Measurements from ENCODE around the gene CELA3B.
A peak's percentile ranks its signal among the peaks of the same experiment; 100 is the strongest.
"Not testable (repeated sequence)": the region's sequence is repeated elsewhere in the genome, so short reads cannot be mapped to it uniquely, and the experiment has no call there.

CELA3B gene

DNA sequence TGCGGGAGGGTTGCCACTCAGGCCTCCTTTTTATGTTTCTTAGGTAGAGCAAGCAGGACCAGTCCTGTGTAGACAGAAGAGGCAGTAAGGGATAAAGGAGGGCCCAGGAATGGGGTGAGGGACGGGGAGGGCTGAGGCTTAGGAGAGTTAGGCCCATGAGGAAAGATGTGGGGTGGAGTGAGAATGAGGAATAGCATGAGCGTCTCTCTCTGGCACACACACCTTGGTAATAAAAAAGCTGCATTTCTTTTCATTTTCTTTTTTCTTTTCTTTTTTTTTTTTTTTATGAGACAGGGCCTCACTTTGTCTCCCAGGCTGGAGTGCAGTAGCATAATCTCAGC, 32.1 kb upstream of the CELA3B start:
- no peak for DNase-seq

DNA sequence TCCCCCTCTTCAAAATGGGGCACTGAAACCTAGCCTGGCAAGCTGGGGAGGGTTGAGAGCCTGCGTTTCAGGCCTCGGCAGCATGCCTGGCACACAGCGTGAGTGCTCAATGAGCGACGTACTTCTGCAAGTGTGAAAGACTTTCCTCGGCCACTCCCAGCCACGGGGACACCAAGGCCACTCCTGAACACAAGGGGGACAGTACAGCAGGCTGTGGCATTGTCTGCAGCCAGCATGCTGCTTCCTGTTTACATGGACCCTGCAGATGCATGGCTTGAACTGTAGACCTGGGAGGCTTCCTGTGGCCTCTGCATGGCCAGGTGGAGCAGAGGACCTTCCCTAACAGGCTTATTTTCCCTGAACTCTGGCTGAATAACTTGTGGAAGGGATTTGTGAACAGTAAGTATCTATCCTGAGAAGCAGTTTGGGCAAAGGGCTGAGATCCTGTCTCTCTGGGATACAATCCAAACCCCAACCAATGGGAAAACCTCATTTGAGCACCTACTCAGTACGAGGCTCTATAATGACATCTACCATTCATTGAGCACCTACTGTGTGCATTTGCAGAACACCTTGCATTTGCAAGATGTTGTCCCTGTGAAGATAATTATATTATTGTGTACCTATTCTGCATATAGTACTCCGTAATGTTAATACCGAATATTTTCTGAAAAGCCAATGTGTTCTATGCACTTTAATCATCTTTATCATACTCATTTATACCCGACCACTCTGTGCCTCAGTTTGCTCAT, 29.8 kb upstream of the CELA3B start:
- no peak for DNase-seq

DNA sequence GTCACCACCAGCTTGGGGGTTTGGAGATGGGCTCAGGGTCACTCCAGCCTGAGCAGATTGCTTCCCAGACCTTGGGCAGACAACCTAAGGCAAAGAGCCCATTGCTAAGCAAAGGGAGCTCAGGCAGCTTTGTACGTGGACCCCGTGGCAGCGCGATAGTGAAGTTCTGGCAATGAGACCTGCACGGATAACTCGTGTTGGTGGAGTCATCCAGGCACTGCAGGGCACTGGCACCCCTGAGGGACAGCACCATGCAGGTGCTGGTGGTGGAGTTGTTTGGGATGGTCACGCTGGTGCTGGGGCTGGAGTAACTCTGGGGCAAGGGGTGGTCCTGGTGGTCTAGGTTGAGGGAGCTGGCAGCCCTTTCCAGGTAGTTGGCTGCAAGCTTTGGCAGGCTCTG, 26.1 kb upstream of the CELA3B start:
- no peak for DNase-seq

DNA sequence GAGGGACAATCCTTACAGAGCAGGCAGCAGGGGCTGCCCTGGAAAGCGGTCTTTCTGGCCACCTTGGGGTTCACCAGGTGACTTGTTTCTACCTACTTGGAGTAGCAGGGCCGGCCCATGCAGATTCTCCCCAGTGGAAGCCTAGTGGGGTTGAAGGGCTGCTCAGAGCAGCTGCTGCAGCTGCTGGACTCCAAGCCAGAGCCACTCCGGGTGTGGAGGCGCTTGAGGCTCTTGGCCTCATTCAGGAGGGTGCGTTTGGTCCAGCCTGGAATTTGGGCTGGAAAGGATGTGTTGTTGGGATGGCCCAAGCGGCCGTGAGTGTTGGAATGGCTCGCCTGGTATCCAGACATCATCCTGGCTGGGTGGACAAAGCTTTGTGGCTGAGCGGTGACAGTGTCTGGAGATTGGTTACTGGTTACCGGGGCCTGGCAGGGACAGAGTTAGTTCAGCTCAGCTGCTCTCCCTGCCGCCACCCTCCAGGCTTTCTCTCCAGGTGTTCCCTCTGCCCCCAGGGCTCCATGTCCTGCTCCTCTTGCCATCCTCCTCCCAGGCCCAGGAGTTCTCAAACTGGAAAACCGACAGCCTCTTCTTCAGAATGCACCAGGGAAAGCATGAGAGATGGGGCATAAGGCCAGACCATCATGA, 25.5 kb upstream of the CELA3B start:
- DNase-seq: no peak

DNA sequence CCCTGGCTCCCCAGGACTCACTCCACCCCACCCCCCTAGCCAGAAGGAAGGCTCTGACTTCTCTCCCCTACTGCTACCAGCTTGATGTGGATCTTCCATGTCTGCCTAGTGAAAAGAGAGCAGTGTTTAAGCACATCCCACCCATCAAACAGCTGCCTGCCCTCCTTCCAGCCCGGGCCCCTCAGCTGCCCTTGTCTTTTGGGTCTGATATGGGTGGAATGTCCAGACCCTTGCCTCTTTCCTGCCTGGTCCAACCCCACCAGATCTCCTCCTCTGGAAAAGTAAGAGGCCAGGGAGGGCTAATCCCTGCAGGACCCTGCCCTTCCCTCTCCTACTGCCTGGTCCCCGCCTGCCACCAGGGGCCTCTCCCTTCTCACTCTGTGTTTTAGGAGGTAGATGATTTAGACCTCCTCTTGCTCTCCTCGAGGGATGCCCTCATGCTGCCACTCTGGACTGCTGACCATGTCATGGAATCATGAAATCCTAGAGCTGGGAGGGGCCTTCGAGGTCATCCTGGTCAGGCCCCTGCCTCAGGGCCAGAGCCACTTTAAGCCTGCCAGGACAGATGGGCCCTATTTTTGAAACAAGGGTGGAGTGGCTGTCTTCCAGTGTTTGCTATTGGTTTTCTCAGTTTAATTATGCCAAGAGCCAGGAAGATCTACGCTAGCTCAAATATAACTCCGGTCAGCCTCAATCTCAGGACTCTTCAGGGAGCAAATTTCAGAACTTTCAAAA, 23.9 kb upstream of the CELA3B start:
- no peak for DNase-seq

DNA sequence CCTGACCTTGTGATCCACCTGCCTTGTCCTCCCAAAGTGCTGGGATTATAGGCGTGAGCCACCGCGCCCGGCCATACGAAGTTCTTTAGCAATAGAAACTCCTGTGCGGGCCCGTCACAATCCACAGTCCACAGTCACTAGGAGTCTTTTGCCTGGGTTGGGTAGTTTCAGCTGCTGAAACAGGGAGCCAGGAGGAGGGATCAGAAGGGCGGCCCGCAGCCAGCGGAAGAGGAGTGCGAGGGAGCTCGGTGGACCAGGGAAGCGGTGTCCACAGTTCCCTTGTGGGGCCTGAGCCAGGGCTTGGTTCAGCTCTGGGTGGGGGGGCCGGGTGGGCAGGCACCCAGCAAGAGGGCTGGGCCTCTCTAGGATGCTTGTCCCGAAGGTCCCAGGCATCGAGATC, 21.8 kb upstream of the CELA3B start:
- DNase-seq: no peak

DNA sequence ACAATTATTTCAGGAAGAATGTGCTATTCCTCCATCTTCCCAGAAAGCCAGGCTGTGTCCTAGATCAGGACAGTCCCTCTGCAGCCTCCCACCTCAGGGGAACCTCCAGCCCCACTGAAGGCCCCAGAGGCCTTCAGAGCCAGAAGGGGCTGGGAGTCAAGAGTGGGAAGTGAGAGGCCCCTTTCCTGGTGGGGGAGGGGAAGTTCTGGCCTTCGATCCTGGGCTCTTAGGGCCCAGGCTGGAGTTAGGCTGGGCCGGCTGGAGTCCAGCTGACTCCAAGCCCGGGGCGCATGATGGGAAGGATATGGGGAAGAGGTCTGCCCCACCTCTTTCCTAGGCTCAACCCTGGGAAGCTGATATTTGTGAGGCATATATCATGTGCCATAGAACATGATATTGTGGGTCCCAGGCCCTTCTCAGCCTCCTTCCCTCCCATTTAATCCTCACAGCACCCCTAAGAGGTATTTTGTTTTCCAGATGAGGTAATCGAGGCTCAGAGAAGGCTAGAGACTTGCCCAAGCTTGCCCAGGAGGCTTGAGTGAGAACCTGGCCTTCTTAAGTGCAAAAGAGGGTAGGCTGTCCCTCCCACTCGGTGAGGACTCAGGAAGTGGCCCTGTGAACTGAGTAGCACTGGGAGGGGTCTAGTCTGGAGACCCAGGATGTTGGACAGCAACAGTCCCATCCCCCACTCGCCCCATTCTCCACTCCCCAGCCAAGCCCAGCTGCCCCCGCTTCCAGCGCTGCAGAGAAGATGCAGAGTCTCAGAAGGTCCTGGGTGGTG, 21.1 kb upstream of the CELA3B start:
- DNase-seq: no peak

DNA sequence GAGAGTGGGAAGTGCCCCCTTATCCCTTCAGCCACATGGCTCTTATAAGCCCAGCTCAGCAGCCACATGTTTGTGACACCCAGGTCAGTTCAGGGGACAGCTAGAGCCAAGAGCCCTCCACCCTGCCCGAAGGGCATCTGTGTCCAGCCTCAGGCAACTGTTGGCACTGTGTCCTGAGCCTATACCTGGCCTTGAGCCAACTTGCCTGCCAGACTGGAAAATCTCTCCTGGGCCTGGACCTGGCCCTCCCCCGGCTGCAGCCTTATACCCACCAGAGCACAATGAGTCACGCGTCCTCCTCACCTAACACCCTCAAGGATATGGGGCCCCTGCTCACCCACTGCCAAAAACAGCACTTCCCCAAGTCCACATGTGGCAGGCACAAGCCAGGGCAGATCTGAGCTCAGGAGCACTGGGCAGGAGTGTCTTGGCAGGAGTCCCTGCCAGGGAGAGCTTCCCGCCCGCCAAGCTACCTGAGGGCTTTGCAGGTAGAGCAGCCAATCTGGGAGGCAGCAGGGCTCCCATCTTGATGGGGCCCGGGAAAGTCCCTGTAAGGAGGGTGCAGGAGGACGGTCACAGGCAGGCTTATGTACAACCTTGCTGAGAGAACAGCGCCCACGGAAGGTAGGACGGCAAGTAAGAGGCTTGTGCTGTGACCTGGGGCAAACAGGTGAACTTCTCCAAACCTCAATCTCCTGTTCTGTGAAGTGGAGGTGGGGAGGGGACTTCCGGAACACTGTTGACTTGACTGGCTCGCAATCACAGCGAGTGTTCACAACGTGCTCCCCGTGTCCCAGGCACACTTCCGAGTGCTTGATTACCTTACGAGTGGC, 19.9 kb upstream of the CELA3B start:
- DNase-seq: peak; percentile 76

DNA sequence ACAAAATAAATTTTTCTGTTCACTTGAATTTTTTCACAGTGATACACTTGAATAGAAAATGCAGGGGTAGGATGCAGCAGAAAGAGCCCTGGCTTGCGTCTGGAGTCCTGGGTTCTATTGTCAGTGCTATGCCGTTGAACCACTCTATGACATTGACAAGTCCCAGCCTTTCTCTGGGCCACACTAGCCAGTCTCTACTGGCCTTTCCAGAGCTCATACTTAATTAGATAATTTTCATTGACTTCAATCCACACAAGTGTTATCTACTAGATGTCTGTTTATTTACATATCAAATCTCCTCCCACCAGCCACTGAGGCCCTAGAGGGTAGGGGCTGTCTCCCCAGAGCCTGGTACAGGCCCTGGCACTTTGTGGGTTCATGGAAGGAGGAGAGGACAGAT, 15.5 kb upstream of the CELA3B start:
- no peak for DNase-seq

DNA sequence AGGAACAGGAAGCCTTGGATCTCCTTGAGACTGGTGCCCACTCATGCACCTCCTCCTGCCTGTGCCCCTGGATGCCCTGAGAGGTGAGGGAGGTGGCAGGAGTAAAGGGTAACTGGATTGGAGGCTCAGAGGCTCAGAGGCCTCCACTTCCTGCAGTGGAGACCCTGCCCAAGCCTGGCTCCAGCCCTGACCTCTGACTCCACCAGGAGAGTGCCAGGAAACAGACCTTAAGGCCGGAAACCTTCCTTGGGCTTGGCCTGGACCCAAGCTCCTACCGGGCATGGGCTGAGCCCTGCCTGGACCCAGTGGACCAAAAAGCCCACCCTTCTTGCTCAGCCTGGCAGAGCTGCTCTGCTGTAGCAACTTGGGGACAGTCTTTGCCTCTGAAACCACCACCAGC, 15.0 kb upstream of the CELA3B start:
- DNase-seq: no peak

DNA sequence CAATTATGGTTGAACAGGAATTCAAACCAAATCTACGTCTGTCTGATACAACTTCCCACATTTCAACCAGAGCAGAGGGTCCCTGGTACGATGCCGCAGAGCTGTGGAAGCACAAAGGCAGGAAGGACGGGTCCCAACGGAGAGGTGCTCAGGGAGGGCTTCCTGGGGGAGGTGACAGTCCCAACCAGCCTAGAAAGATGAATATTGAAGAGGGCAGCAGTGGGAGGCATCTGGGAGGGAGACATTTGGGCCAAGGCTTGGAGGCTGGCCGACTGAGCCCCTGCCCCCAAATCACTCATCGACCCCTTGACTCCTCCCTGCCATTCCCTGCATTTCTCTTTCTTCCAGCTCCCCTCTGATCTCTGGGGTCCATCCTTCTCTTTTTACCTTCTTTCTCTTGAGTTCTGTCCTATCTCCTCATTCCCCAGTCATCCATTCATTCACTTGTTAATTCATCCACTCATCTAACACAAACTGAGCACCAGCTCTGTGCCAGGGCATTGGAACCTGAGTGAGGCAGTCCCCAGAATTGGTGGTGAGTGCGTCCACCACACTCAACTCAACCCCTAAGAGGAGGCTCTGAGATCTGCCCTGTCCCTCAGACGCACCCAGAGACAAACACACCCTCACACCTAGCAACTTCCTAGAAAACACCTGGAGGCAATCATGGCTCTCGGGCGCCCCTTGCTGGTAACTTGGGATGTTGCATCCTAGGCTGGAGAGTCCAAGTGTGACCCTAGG, 13.2 kb upstream of the CELA3B start:
- DNase-seq: peak; percentile 23

DNA sequence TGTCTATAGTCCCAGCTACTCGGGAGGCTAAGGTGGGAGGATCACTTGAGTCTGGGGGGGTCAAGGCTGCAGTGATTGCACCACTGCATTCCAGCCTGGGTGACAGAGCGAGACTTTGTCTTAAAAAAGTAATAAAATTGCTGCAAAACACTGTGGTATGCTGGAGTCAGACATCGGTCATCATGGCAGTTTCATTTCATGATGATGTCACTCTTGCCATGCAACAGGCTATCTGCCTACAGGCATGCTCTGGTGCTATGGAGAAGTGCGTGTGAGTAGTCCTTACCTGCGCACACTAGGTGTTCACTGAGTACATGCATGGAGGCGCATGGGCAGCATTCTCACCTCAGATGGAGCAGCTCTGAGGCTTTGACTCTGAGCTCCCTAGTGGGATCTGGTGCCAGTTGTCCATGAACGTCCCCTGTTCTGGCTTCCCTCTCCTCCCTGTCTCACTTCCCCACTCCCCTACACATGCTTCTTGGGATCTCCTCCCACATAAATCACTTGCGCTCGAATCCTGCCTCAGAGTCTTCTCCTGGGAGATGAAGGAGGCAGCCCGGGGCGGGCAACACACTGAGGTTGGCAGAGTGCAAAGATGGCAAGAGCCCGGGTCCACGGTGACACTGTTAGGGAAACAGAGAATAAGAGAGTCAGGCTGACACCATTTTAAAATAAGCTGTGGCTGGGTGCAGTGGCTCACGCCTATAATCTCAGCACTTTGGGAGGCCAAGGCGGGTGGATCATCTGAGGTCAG, 10.4 kb upstream of the CELA3B start:
- DNase-seq: no peak

DNA sequence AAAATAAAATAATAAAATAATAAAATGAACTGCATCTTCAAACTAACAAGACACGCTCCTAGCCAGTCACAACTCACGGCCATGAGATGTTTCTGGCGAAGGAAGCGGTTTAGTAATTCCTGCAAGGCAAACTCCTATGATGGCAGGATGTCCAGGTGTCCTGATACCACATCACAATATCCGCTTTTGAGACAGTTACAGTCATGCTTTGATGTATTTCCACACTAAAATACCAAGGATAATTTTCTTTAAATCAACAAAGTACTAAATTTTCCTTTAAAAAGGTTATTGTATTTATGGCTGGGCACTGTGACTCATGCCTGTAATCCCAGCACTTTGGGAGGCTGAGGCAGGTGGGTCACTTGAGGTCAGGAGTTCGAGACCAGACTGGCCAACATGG, 9.6 kb upstream of the CELA3B start:
- DNase-seq: not testable (repeated sequence)

DNA sequence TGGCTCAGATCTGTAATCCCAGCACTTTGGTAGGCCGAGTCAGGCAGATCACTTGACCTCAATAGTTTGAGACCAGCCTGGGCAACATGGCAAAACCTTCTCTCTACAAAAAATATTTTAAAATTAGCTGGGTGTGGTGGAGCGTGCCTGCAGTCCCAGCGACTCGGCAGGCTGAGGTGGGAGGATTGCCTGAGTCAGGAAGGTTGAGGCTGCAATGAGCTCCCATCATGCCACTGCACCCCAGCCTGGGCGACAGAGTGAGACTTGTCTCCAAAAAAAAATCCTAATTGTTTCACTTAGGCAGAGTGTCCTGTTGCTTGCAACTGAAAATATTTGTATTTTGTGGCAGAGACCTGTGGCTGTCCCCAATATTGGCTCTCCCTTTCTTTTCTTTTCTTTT, 7.8 kb upstream of the CELA3B start:
- not testable (repeated sequence) for DNase-seq

DNA sequence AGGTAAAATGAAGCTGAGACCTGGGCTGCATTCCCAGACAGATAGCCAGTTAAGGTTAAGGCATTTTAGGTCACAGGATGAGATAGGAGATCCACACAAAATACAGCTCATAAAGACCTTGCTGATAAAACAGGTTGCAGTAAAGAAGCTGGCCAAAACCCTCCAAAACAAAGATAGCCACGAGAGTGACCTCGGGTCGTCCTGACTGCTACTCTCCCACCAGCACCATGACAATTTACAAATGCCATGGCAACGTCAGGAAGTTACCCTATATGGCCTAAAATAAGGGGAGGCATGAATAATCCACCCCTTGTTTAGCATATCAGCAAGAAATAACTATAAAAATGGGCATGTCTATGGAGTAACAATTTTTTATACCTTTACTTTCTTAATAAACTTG, 6.3 kb upstream of the CELA3B start:
- DNase-seq: not testable (repeated sequence)

DNA sequence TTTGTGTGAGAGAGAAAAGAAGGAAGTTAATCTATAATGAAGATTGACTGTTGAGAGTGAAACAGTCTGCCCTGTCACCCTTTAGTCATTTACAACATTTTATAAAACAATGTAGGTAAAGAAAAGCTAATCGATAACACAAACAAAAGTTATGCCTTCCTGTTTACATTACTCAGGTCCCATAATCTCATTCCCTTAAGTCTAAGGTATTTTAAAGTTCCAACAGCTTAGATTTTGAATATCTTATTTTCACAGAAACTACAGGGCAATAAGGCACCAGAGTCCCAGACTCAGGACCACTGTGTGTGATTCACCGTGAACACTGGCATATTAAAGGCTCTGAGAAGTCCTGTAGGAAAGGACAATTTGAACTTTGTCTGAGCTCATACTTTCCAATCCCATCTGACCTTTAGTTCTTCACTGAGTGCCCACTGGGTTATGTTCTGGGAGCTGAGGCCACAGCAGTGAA, 3.8 kb upstream of the CELA3B start:
- DNase-seq: not testable (repeated sequence)

DNA sequence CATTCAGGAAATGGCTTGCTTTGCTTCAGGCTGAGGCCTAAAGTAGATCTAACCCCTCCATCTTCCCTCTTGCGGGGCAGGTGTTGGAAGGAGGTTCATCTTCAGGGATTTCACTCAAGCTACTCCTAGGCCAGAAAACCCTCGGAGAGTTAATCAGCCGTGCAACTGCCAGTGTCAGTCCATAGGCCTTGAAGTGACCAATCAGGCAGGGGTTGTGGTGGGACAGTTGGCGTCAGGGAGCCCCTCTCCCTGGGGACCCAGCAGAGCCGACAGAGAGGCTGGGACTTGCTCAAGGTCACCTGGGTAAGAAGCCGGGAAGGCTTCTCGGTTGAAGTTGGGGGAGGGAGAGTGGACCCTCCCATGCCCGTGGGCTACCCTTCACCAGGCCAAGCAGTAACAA, 2.9 kb upstream of the CELA3B start:
- not testable (repeated sequence) for DNase-seq

DNA sequence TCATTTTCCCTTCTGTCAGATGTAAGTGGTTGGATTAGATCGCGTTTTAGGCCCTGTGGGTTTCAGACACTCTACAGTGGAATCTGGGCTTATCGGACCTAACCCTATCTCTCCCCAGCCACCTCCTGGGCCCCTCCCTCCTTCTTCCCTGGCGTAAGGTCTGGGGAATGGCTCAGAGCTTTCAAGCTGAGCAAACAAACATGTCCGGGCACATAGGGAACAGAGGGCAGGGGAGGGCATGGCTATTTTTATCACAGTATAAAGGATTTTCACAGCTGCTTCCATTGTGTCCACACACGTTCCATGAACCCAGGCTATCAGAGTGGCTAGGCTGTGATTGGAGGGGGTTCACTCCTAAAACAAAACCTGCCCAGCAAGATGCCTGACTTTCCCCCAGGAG, 2.1 kb upstream of the CELA3B start:
- DNase-seq: not testable (repeated sequence)

DNA sequence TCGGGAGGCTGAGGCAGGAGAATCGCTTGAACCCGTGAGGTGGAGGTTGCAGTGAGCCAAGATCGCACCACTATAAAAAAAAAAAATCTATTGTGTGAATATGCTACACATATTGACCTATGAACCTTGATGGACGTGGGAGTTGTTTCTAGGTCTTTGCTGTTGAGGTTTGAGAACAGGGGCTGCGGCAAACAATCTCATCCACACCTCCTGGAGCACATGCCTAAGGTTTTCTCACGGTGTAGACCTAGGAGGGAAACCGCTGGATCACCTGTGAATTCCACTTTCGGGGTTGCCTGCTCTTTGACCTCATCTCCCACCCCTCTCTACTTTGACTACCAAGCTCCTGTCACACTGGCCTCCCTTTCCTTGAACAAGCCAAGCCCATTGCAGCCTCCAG, 1.5 kb upstream of the CELA3B start:
- not testable (repeated sequence) for DNase-seq

DNA sequence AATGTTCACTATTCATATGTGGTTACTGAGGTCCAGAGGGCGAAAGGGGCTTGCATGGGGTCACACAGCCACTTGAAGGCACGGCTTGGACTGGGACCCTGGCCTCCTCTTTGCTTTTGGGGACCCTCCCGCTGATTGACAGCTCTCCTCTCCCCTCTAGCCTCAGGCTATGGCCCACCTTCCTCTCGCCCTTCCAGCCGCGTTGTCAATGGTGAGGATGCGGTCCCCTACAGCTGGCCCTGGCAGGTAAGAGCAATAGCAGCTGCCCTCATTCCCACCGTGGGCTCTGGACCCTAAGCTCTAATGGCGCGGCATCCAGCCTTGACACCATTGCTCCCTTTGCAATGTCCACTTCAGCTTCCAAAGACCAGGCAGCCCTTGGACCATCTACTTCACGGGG, 1.4 kb downstream of the CELA3B start:
- DNase-seq: not testable (repeated sequence)
